Esophagus squamous epithelium (tissue), 4 donors: ENCODE data around the gene ZSCAN5B.

Experiments
- CTCF ChIP-seq, 6 experiments: fragments of 450-650 bp in 4 of 6; fragments of 200-600 bp in 2 of 6; sonication (generic) in 2 of 6; IDR thresholded peaks; one replicate each; pipeline ENCODE4 v1.5.1; 2016 to 2019; ENCODE audit warnings: antibody characterized with exemption in 6 of 6, mild to moderate bottlenecking in 4 of 6, moderate library complexity in 4 of 6
- POLR2A ChIP-seq, 4 donors: fragments of 450-650 bp; IDR thresholded peaks; one replicate each; pipeline ENCODE4 v1.6.1; 2017; ENCODE audit warnings: antibody characterized with exemption in 4 of 4, mild to moderate bottlenecking in 4 of 4, moderate library complexity in 3 of 4

GRCh38 chr19:56176881-56177280 lies 20.7 kb downstream of the ZSCAN5B start:
- no peak for TF ChIP-seq CTCF (IDR thresholded peaks at IDR 0.05)
- no peak for TF ChIP-seq POLR2A (IDR thresholded peaks at IDR 0.05)
